ENCODE data around the gene BIN1.

BIN1 gene

GRCh38 chr2:127106991-127107621, at the start of gene BIN1:
BIN1 (minus strand) TSS chr2:127107154; CDS start chr2:127106943, 211 bp downstream.
- peak; percentile 85 for DNase-seq

- no peak for DNase-seq
These were observed 49.0 kb upstream of the BIN1 start for GRCh38 chr2:127155947-127156346.

GRCh38 chr2:127155028-127155581, 48.2 kb upstream of the BIN1 start:
- no peak for DNase-seq

GRCh38 chr2:127154396-127154795, 47.4 kb upstream of the BIN1 start:
- no peak for DNase-seq

- DNase-seq = no peak
These were observed 46.8 kb upstream of the BIN1 start for GRCh38 chr2:127153691-127154158.

GRCh38 chr2:127150996-127151395, 44.0 kb upstream of the BIN1 start:
- no peak for DNase-seq

- DNase-seq = no peak
These were observed 42.4 kb upstream of the BIN1 start for GRCh38 chr2:127149384-127149783.

GRCh38 chr2:127146820-127147502, 40.0 kb upstream of the BIN1 start:
- no peak for DNase-seq

GRCh38 chr2:127146071-127146725, 39.2 kb upstream of the BIN1 start:
- DNase-seq = no peak

GRCh38 chr2:127145280-127145895, 38.4 kb upstream of the BIN1 start:
- no peak for DNase-seq

- DNase-seq = no peak
These were observed 37.2 kb upstream of the BIN1 start for GRCh38 chr2:127143841-127144782.

- no peak for DNase-seq
These were observed 36.0 kb upstream of the BIN1 start for GRCh38 chr2:127142663-127143630.

- no peak for DNase-seq
These were observed 33.6 kb upstream of the BIN1 start for GRCh38 chr2:127140538-127140937.

GRCh38 chr2:127139766-127140165, 32.8 kb upstream of the BIN1 start:
- DNase-seq = no peak

- no peak for DNase-seq
These were observed 31.3 kb upstream of the BIN1 start for GRCh38 chr2:127138281-127138680.

GRCh38 chr2:127137741-127138140, 30.8 kb upstream of the BIN1 start:
- no peak for DNase-seq

- DNase-seq = no peak
These were observed 30.3 kb upstream of the BIN1 start for GRCh38 chr2:127137225-127137624.

- no peak for DNase-seq
These were observed 28.2 kb upstream of the BIN1 start for GRCh38 chr2:127134833-127135830.

- no peak for DNase-seq
These were observed 27.3 kb upstream of the BIN1 start for GRCh38 chr2:127134235-127134634.

GRCh38 chr2:127133793-127134192, 26.8 kb upstream of the BIN1 start:
- no peak for DNase-seq

Measured in CD4-positive, alpha-beta T cell treated with Interleukin-6 for 4 hours (primary cell).